ENCODE measurements around the gene ACP6.
A peak's percentile ranks its signal among the peaks of the same experiment; 100 is the strongest.

ACP6 gene

GRCh38 chr1:147651466-147651865, 18.9 kb downstream of the ACP6 start:
- DNase-seq (ENCODE audit: low spot score), result no peak

GRCh38 chr1:147648933-147649332, 21.4 kb downstream of the ACP6 start:
- no peak for DNase-seq (ENCODE audit: low spot score)

- DNase-seq (ENCODE audit: low spot score), result no peak
Observed at GRCh38 chr1:147647796-147648633, 22.3 kb downstream of the ACP6 start.

GRCh38 chr1:147643974-147644373, 26.4 kb downstream of the ACP6 start:
- DNase-seq (ENCODE audit: low spot score), result no peak

GRCh38 chr1:147641695-147642592, 28.4 kb downstream of the ACP6 start:
- no peak for DNase-seq (ENCODE audit: low spot score)

- no peak for DNase-seq (ENCODE audit: low spot score)
Observed at GRCh38 chr1:147641291-147641690, 29.0 kb downstream of the ACP6 start.

GRCh38 chr1:147640553-147641165, 29.7 kb downstream of the ACP6 start:
- DNase-seq (ENCODE audit: low spot score), result peak; percentile 85

- DNase-seq (ENCODE audit: low spot score), result no peak
Observed at GRCh38 chr1:147636314-147636713, 34.0 kb downstream of the ACP6 start.

- DNase-seq (ENCODE audit: low spot score), result no peak
Observed at GRCh38 chr1:147635342-147635741, 35.0 kb downstream of the ACP6 start.

GRCh38 chr1:147634645-147635044, 35.7 kb downstream of the ACP6 start:
- DNase-seq (ENCODE audit: low spot score), result no peak

- no peak for DNase-seq (ENCODE audit: low spot score)
Observed at GRCh38 chr1:147633759-147634158, 36.6 kb downstream of the ACP6 start.

- DNase-seq (ENCODE audit: low spot score), result no peak
Observed at GRCh38 chr1:147631839-147632238, 38.5 kb downstream of the ACP6 start.

GRCh38 chr1:147630447-147630846, 39.9 kb downstream of the ACP6 start:
- DNase-seq (ENCODE audit: low spot score), result no peak

GRCh38 chr1:147630022-147630421, 40.3 kb downstream of the ACP6 start:
- DNase-seq (ENCODE audit: low spot score), result no peak

- DNase-seq (ENCODE audit: low spot score), result no peak
Observed at GRCh38 chr1:147628441-147628840, 41.9 kb downstream of the ACP6 start.

GRCh38 chr1:147627435-147628110, 42.8 kb downstream of the ACP6 start:
- peak; percentile 61 for DNase-seq (ENCODE audit: low spot score)

- no peak for DNase-seq (ENCODE audit: low spot score)
Observed at GRCh38 chr1:147626739-147627138, 43.6 kb downstream of the ACP6 start.

- DNase-seq (ENCODE audit: low spot score), result no peak
Observed at GRCh38 chr1:147626291-147626690, 44.0 kb downstream of the ACP6 start.

- no peak for DNase-seq (ENCODE audit: low spot score)
Observed at GRCh38 chr1:147625362-147625995, 44.8 kb downstream of the ACP6 start.

GRCh38 chr1:147624529-147624928, 45.8 kb downstream of the ACP6 start:
- DNase-seq (ENCODE audit: low spot score), result no peak

GRCh38 chr1:147624011-147624410, 46.3 kb downstream of the ACP6 start:
- no peak for DNase-seq (ENCODE audit: low spot score)

GRCh38 chr1:147622731-147623130, 47.6 kb downstream of the ACP6 start:
- DNase-seq (ENCODE audit: low spot score), result no peak

All from ecto neural progenitor cell (in vitro differentiated cells).